ENCODE results near the gene MBD3. TPM values are rescaled to one million over a fixed set of nuclear protein-coding genes. Genes with fewer than 3 reads are reported as not detected.
"Not testable (repeated sequence)": the region's sequence is repeated elsewhere in the genome, so short reads cannot be mapped to it uniquely, and the experiment has no call there.

The MBD3 gene
- total and polyA plus RNA-seq, 2 experiments from 2014 or later = 24.5 to 153 TPM

- no peaks in the 10 kb centered on the region for H3K79me2 ChIP-seq (ENCODE audit: insufficient read depth)
- DNase-seq = no peak
- H3K9me2 ChIP-seq (ENCODE audit: insufficient read depth) = no peaks in the 10 kb centered on the region
- no peaks in the 10 kb centered on the region for H3K9me3 ChIP-seq (ENCODE audit: low read depth)
- no peak overlapping the region for H2AFZ ChIP-seq
- H3K4me1 ChIP-seq (ENCODE audit: insufficient read depth) = no peaks in the 10 kb centered on the region
- H3K4me3 ChIP-seq = no peak overlapping the region
- no peaks in the 10 kb centered on the region for H4K20me1 ChIP-seq (ENCODE audit: insufficient read depth)
- H3F3A ChIP-seq (ENCODE audit: insufficient read depth) = no peaks in the 10 kb centered on the region
- H3K27me3 ChIP-seq (replicated peaks; ENCODE audit: insufficient read depth) = peaks cover 8% of the 10 kb centered on the region; the same call in 1 of the 2 replicates
- no peaks in the 10 kb centered on the region for H3K36me3 ChIP-seq (ENCODE audit: low read depth)
- TF ChIP-seq EZH2phosphoT487 (IDR thresholded peaks at IDR 0.05; ENCODE audit: insufficient read depth, low read depth) = no peak
- no peak for TF ChIP-seq EZH2 (IDR thresholded peaks at IDR 0.05; ENCODE audit: insufficient read depth, poor library complexity, severe bottlenecking)
- WGBS, 2 experiments (ENCODE audit: low coverage in 1 of 2, low lambda C conversion rate in 2 of 2, missing lambda C conversion rate in 2 of 2) = 20 to 27% methylated on average over 15 to 17 of the region's 17 CpGs
- H3K9ac ChIP-seq = no peak overlapping the region
- in situ Hi-C loops (cut with MboI) = no loop called here
- H3K4me2 ChIP-seq (ENCODE audit: unreplicated experiment) = no peak overlapping the region
- H3K27ac ChIP-seq = no peak overlapping the region
Measured at GRCh38 chr19:1540365-1540925, 52.2 kb downstream of the MBD3 start.

GRCh38 chr19:1539749-1540148, 52.9 kb downstream of the MBD3 start:
- H3K27ac ChIP-seq; H4K20me1 ChIP-seq (ENCODE audit: insufficient read depth); H2AFZ ChIP-seq; in situ Hi-C loops (cut with MboI); H3K9me3 ChIP-seq (ENCODE audit: low read depth); H3K9me2 ChIP-seq (ENCODE audit: insufficient read depth); H3K79me2 ChIP-seq (ENCODE audit: insufficient read depth); H3K27me3 ChIP-seq (replicated peaks; ENCODE audit: insufficient read depth); H3K9ac ChIP-seq; H3K4me2 ChIP-seq (ENCODE audit: unreplicated experiment); H3K4me1 ChIP-seq (ENCODE audit: insufficient read depth); H3F3A ChIP-seq (ENCODE audit: insufficient read depth); DNase-seq; H3K36me3 ChIP-seq (ENCODE audit: low read depth); H3K4me3 ChIP-seq: not testable (repeated sequence)
- 88 to 90% methylated on average over 11 of the region's 11 CpGs for WGBS, 2 experiments (ENCODE audit: low coverage in 1 of 2, low lambda C conversion rate in 2 of 2, missing lambda C conversion rate in 2 of 2)

GRCh38 chr19:1538978-1539377, 53.7 kb downstream of the MBD3 start:
- H3K9me3 ChIP-seq (ENCODE audit: low read depth) = no peaks in the 10 kb centered on the region
- DNase-seq = no peak
- H3K4me3 ChIP-seq = no peak overlapping the region
- H3K27me3 ChIP-seq (replicated peaks; ENCODE audit: insufficient read depth) = peaks cover 8% of the 10 kb centered on the region; the same call in 1 of the 2 replicates
- no peaks in the 10 kb centered on the region for H3K4me1 ChIP-seq (ENCODE audit: insufficient read depth)
- H3F3A ChIP-seq (ENCODE audit: insufficient read depth) = no peaks in the 10 kb centered on the region
- H3K27ac ChIP-seq = no peak overlapping the region
- H4K20me1 ChIP-seq (ENCODE audit: insufficient read depth) = no peaks in the 10 kb centered on the region
- no peaks in the 10 kb centered on the region for H3K36me3 ChIP-seq (ENCODE audit: low read depth)
- no peak overlapping the region for H3K4me2 ChIP-seq (ENCODE audit: unreplicated experiment)
- no peaks in the 10 kb centered on the region for H3K79me2 ChIP-seq (ENCODE audit: insufficient read depth)
- 17 to 20% methylated on average over 15 of the region's 15 CpGs for WGBS, 2 experiments (ENCODE audit: low coverage in 1 of 2, low lambda C conversion rate in 2 of 2, missing lambda C conversion rate in 2 of 2)
- in situ Hi-C loops (cut with MboI) = no loop called here
- TF ChIP-seq EZH2 (IDR thresholded peaks at IDR 0.05; ENCODE audit: insufficient read depth, poor library complexity, severe bottlenecking) (no peak), EZH2phosphoT487 (IDR thresholded peaks at IDR 0.05; ENCODE audit: insufficient read depth, low read depth) (no peak)
- no peak overlapping the region for H2AFZ ChIP-seq
- no peaks in the 10 kb centered on the region for H3K9me2 ChIP-seq (ENCODE audit: insufficient read depth)
- no peak overlapping the region for H3K9ac ChIP-seq

GRCh38 chr19:1535699-1536098, 57.0 kb downstream of the MBD3 start:
- H3K27me3 ChIP-seq (replicated peaks; ENCODE audit: insufficient read depth); H3K4me1 ChIP-seq (ENCODE audit: insufficient read depth); H3K9ac ChIP-seq; H4K20me1 ChIP-seq (ENCODE audit: insufficient read depth); H3K9me3 ChIP-seq (ENCODE audit: low read depth); H3K27ac ChIP-seq; H2AFZ ChIP-seq; H3F3A ChIP-seq (ENCODE audit: insufficient read depth); in situ Hi-C loops (cut with MboI); H3K79me2 ChIP-seq (ENCODE audit: insufficient read depth); DNase-seq; H3K4me2 ChIP-seq (ENCODE audit: unreplicated experiment); H3K36me3 ChIP-seq (ENCODE audit: low read depth); H3K4me3 ChIP-seq; H3K9me2 ChIP-seq (ENCODE audit: insufficient read depth): not testable (repeated sequence)
- 84 to 86% methylated on average over 7 of the region's 7 CpGs for WGBS, 2 experiments (ENCODE audit: low coverage in 1 of 2, low lambda C conversion rate in 2 of 2, missing lambda C conversion rate in 2 of 2)

GRCh38 chr19:1534972-1535371, 57.7 kb downstream of the MBD3 start:
- Histone ChIP-seq H3K27me3 (replicated peaks; ENCODE audit: insufficient read depth) (no peaks in the 10 kb centered on the region), H3K79me2 (ENCODE audit: insufficient read depth) (no peaks in the 10 kb centered on the region), H3K4me3 (no peak overlapping the region), H3K4me1 (ENCODE audit: insufficient read depth) (no peaks in the 10 kb centered on the region), H3K9me2 (ENCODE audit: insufficient read depth) (no peaks in the 10 kb centered on the region), H3K27ac (no peak overlapping the region), H3K9ac (no peak overlapping the region), H2AFZ (no peak overlapping the region), H4K20me1 (ENCODE audit: insufficient read depth) (no peaks in the 10 kb centered on the region), H3K36me3 (ENCODE audit: low read depth) (no peaks in the 10 kb centered on the region), H3F3A (ENCODE audit: insufficient read depth) (no peaks in the 10 kb centered on the region), H3K4me2 (ENCODE audit: unreplicated experiment) (no peak overlapping the region), H3K9me3 (ENCODE audit: low read depth) (no peaks in the 10 kb centered on the region)
- WGBS, 2 experiments (ENCODE audit: low coverage in 1 of 2, low lambda C conversion rate in 2 of 2, missing lambda C conversion rate in 2 of 2) = 76 to 80% methylated on average over 13 to 14 of the region's 14 CpGs
- TF ChIP-seq EZH2phosphoT487 (IDR thresholded peaks at IDR 0.05; ENCODE audit: insufficient read depth, low read depth) (no peak), EZH2 (IDR thresholded peaks at IDR 0.05; ENCODE audit: insufficient read depth, poor library complexity, severe bottlenecking) (no peak)
- in situ Hi-C loops (cut with MboI) = no loop called here
- no peak for DNase-seq

Data from GM23248 (cell line).